Measurements from ENCODE around the gene GPANK1.

The GPANK1 gene

DNA sequence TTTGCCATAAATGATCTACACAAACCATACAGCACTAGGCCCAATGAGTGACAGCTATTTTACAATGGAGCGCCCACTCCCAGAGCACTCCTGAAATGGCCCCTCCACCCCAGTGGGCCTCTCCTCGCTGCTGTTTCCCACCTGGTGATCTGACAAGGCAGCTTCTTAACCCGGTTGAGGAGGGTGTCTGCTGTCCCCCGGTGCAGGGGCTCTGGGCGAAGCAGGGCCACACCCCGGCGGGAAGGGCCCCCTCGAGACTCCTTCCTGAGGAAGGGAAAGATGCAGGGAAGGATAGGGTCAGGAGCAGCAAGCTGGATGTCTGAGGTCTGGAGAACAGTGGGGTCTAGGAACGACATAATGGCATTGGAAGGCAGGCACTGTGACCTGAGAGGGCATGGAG is 28.1 kb upstream of the GPANK1 start:
- TF ChIP-seq POLR2AphosphoS5 (IDR thresholded peaks at IDR 0.05; ENCODE audit: low read depth, low read length) (no peak), POLR2A (IDR thresholded peaks at IDR 0.05; ENCODE audit: low read depth, low read length) (no peak), PAX5 (IDR thresholded peaks at IDR 0.05; ENCODE audit: insufficient read depth, low read length, severe bottlenecking) (no peak), TAF1 (IDR thresholded peaks at IDR 0.05; ENCODE audit: low read depth, low read length) (no peak), SPI1 (IDR thresholded peaks at IDR 0.05; ENCODE audit: low read depth, low read length) (no peak), POU2F2 (IDR thresholded peaks at IDR 0.05; ENCODE audit: low read depth, low read length) (no peak)
- DNase-seq (ENCODE audit: insufficient read length, low spot score) (no peak), FAIRE-seq (no peak)

DNA sequence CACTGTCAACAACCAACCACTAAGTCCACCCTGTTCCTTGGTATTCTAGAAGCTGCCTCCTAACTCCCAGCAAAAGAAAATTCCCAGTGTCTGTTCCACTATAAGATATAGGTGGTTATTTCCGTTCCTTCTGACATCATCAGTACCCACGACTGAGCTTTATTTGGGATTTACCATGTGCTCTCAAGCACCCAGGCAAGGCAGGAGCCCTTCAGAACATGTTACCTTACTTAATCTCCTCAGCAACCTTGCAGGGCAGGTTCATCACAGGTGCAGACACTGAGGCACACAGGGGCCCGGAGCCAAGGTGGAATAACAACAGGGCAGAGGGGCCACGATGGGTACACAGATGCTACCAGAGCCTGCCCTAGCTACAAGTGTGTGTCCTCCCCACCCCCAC is 27.6 kb upstream of the GPANK1 start:
- TF ChIP-seq SPI1 (IDR thresholded peaks at IDR 0.05; ENCODE audit: low read depth, low read length) = no peak
- TF ChIP-seq POLR2AphosphoS5 (IDR thresholded peaks at IDR 0.05; ENCODE audit: low read depth, low read length) = no peak
- no peak for TF ChIP-seq PAX5 (IDR thresholded peaks at IDR 0.05; ENCODE audit: insufficient read depth, low read length, severe bottlenecking)
- no peak for TF ChIP-seq POLR2A (IDR thresholded peaks at IDR 0.05; ENCODE audit: low read depth, low read length)
- TF ChIP-seq TAF1 (IDR thresholded peaks at IDR 0.05; ENCODE audit: low read depth, low read length) = no peak
- no peak for TF ChIP-seq POU2F2 (IDR thresholded peaks at IDR 0.05; ENCODE audit: low read depth, low read length)
- FAIRE-seq (no peak), DNase-seq (ENCODE audit: insufficient read length, low spot score) (no peak)

DNA sequence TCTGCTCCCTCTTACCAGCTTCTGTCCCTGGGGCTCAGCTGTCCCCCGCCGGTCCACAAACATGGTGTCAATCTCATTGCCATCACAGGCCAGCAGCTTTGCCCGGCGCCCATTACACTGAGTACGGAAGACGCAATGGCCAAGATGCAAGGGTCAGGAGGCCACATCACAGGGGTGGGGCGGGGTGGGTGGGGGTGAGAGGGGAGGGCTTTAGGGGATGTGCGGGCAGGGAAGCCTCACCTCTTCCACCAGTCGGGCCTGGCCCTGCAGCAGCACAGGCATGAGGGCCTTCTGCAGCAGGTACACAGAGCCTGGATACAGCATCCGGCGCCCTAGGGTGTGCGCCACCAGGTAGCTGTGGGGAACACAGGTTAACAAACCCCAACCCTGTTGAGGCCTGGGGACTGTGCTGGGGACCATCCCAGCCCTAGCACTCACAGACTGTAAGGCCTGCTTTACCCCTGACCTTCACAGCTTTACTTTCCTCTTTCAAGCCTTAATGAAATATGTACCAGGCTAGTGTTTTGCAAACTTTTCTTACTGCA is 26.8 kb upstream of the GPANK1 start:
- FAIRE-seq (no peak), DNase-seq (ENCODE audit: insufficient read length, low spot score) (no peak)
- no peak for TF ChIP-seq SPI1 (IDR thresholded peaks at IDR 0.05; ENCODE audit: low read depth, low read length)
- no peak for TF ChIP-seq POU2F2 (IDR thresholded peaks at IDR 0.05; ENCODE audit: low read depth, low read length)
- TF ChIP-seq PAX5 (IDR thresholded peaks at IDR 0.05; ENCODE audit: insufficient read depth, low read length, severe bottlenecking) = no peak
- TF ChIP-seq POLR2AphosphoS5 (IDR thresholded peaks at IDR 0.05; ENCODE audit: low read depth, low read length) = no peak
- TF ChIP-seq TAF1 (IDR thresholded peaks at IDR 0.05; ENCODE audit: low read depth, low read length) = no peak
- no peak for TF ChIP-seq POLR2A (IDR thresholded peaks at IDR 0.05; ENCODE audit: low read depth, low read length)

DNA sequence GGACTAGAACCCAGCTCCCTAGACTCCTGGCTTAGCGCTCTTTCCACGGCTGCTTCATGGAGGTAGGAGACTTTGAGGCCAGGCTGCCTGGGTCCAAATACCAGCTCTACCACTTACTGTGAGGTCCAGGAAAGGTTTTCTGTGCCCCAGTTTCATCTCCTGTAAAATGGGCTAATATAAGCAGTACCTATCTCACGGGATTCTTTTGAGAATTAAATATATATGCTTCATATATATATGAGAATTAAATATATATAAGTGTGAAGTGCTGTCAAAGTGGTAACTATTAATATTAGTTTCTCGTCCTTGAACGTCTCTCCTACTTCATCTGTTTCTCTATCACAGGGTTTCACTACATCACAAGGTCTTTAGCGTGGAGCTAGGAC is 26.3 kb upstream of the GPANK1 start:
- no peak for FAIRE-seq
- TF ChIP-seq SPI1 (IDR thresholded peaks at IDR 0.05; ENCODE audit: low read depth, low read length) (no peak), TAF1 (IDR thresholded peaks at IDR 0.05; ENCODE audit: low read depth, low read length) (no peak), POLR2A (IDR thresholded peaks at IDR 0.05; ENCODE audit: low read depth, low read length) (no peak), POLR2AphosphoS5 (IDR thresholded peaks at IDR 0.05; ENCODE audit: low read depth, low read length) (no peak), POU2F2 (IDR thresholded peaks at IDR 0.05; ENCODE audit: low read depth, low read length) (no peak), PAX5 (IDR thresholded peaks at IDR 0.05; ENCODE audit: insufficient read depth, low read length, severe bottlenecking) (no peak)
- no peak for DNase-seq (ENCODE audit: insufficient read length, low spot score)

DNA sequence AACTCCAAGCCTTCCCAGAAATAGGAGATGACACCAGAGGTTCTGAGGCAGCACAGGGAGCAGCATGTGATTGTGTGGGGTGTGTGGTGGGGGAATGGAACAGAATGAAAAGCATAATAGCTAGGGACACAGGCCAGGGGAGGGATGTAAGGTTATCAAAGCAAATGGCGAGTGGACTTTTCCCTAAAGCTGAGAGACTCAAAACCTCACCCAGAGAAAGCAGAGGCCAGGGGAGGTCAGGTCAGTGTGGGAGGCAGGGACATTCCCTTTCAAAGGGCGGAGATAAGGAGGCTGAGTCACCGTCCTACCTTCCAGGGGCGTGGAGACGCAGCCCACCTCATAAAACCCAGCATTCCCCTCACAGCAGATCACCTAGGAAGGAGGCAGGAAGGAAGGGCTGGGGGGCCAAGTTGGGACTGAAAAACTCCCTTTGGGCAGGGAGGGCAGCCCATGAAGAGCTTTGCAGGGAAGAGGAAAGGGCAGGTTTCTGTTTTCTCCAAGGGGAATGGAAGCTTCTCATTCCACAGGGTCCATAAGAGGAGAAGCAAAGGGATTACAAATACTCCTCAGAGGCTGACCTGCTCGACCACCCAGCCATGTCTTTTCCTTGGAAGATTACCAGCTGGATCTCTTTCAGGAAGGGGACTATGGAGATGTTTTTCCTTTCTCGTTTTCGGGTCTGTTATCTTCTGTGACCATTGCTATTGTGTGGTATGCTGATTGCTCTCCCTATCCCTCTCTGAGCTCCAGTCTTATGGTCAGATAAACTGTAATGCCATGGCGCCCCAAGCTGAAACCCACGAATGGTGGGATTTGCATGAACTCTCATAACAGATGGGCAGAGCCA is 25.7 kb upstream of the GPANK1 start:
- FAIRE-seq (no peak), DNase-seq (ENCODE audit: insufficient read length, low spot score) (no peak)
- TF ChIP-seq TAF1 (IDR thresholded peaks at IDR 0.05; ENCODE audit: low read depth, low read length) (no peak), SPI1 (IDR thresholded peaks at IDR 0.05; ENCODE audit: low read depth, low read length) (no peak), POLR2AphosphoS5 (IDR thresholded peaks at IDR 0.05; ENCODE audit: low read depth, low read length) (no peak), PAX5 (IDR thresholded peaks at IDR 0.05; ENCODE audit: insufficient read depth, low read length, severe bottlenecking) (no peak), POU2F2 (IDR thresholded peaks at IDR 0.05; ENCODE audit: low read depth, low read length) (no peak)

DNA sequence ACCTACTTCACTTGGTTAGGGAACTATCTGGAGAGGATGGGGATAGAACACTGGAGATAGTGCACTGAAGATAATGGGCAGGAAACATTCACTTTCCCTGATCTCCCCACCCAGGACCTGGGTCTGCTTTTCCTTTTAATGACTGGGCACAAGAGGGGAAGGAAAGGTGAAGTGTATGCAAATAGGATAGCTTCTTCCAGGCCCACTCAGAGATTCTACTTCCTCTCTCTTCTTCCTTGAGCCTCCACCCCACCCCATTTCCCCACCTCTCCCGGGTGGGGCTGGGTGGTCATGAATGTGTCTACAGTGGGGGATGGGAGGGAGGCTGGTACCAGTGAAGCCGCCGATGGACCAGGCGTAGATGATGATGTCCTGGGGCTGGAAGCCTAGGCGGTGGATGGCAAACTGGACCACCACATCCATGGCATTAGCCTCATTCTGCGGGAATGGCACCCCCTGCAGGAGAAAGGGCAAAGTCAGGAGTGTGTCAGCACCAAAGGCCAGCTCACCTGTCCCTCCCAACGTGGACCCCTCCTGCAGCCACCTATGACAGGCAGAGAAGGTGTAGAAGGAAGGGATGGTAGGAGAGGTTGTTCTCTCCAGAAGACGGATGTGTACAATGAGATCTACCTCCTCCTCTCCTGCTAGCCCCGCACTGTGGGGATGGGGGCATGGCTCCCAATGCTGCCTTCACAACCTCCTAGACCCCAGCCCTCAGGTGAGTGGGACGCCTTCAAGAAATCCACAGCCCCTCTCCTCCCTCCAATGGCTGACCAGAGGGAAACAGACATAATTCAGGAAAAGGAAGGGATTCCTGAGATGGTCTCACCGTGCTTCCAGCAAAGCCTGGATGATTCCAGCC is 24.7 kb upstream of the GPANK1 start:
- FAIRE-seq (peak; percentile 57), DNase-seq (ENCODE audit: insufficient read length, low spot score) (no peak)
- TF ChIP-seq SPI1 (IDR thresholded peaks at IDR 0.05; ENCODE audit: low read depth, low read length) = no peak
- no peak for TF ChIP-seq POU2F2 (IDR thresholded peaks at IDR 0.05; ENCODE audit: low read depth, low read length)
- no peak for TF ChIP-seq POLR2A (IDR thresholded peaks at IDR 0.05; ENCODE audit: low read depth, low read length)
- no peak for TF ChIP-seq POLR2AphosphoS5 (IDR thresholded peaks at IDR 0.05; ENCODE audit: low read depth, low read length)
- no peak for TF ChIP-seq PAX5 (IDR thresholded peaks at IDR 0.05; ENCODE audit: insufficient read depth, low read length, severe bottlenecking)
- TF ChIP-seq TAF1 (IDR thresholded peaks at IDR 0.05; ENCODE audit: low read depth, low read length) = no peak

DNA sequence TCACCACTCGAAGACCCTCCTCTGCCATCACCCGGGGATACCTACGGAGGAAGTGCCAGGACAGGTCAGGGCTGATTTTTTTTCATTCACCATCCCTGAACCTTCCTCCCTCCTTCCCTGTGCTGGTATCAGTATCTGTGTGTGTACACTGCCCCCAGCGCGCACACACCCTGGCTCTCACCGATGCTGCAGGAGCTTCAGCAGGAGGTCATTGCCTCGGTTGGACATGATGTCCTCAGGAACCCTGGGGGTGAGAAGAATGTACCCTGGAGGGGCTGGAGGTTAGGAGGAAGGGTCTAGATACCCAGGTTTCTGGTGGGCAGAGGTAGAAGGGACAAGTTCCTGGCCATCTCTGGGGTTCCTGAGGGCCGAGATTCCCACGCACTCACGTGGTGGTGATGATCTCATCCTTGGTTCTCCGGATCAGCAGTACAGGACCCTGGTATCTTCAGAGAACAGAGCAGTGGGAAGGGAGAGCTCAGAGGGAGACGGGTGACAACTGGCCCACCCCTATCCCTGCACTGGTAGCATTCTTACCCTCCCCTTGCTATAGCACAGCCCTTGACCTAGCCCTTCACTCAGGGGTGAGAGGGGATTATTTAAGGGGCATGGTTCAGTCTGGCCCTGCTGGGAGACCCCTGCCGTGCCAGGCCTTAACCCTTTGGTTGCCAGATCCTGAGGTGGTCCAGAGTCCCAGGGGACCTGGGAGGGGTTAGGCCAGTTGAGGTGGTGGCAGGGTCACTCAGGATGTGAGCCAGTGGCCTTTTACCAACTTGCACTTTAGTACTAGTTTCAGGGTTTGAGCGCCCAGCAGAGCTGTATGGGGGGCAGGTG is 23.3 kb upstream of the GPANK1 start:
- FAIRE-seq = no peak
- DNase-seq (ENCODE audit: insufficient read length, low spot score) = no peak
- TF ChIP-seq POLR2AphosphoS5 (IDR thresholded peaks at IDR 0.05; ENCODE audit: low read depth, low read length) = no peak
- no peak for TF ChIP-seq SPI1 (IDR thresholded peaks at IDR 0.05; ENCODE audit: low read depth, low read length)
- no peak for TF ChIP-seq POLR2A (IDR thresholded peaks at IDR 0.05; ENCODE audit: low read depth, low read length)
- no peak for TF ChIP-seq PAX5 (IDR thresholded peaks at IDR 0.05; ENCODE audit: insufficient read depth, low read length, severe bottlenecking)
- TF ChIP-seq POU2F2 (IDR thresholded peaks at IDR 0.05; ENCODE audit: low read depth, low read length) = no peak
- no peak for TF ChIP-seq TAF1 (IDR thresholded peaks at IDR 0.05; ENCODE audit: low read depth, low read length)

DNA sequence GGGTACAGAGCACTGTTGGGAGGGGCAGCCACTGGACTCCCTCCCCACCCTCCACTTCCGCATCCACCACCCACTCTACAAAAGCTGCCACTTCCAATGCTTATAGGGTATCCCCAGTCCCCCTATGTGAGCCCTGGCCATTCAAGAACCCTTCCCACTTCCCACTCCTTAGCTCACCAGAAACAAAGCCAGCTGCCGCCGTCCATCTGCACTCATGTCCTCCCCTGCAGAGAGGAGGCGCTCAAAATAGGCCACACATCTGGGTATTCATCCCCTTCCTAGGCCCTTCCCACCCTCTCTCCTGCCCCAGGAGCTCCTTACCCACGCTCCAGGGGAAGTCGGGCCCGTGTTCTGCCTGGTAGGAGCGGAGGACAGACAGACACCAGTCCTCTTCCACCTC is 22.5 kb upstream of the GPANK1 start:
- FAIRE-seq = no peak
- DNase-seq (ENCODE audit: insufficient read length, low spot score) = no peak
- TF ChIP-seq SPI1 (IDR thresholded peaks at IDR 0.05; ENCODE audit: low read depth, low read length) (no peak), POLR2AphosphoS5 (IDR thresholded peaks at IDR 0.05; ENCODE audit: low read depth, low read length) (no peak), POLR2A (IDR thresholded peaks at IDR 0.05; ENCODE audit: low read depth, low read length) (no peak), PAX5 (IDR thresholded peaks at IDR 0.05; ENCODE audit: insufficient read depth, low read length, severe bottlenecking) (no peak), POU2F2 (IDR thresholded peaks at IDR 0.05; ENCODE audit: low read depth, low read length) (no peak), TAF1 (IDR thresholded peaks at IDR 0.05; ENCODE audit: low read depth, low read length) (no peak)
